DMS153 treated with DMSO at 0.1 percent for 48 hours (cell line): Measurements from ENCODE around the gene MCU.
"Not testable (repeated sequence)": the region's sequence is repeated elsewhere in the genome, so short reads cannot be mapped to it uniquely, and the experiment has no call there.

ENCODE experiments used
- DNase-seq: peaks from one replicate; lab custom pipeline; 2025; ENCODE audit not compliant: unreplicated experiment; lab: John Stamatoyannopoulos, UW

The MCU gene

GRCh38 chr10:72758930-72759329, 67.0 kb downstream of the MCU start:
- DNase-seq, result not testable (repeated sequence)

DNA sequence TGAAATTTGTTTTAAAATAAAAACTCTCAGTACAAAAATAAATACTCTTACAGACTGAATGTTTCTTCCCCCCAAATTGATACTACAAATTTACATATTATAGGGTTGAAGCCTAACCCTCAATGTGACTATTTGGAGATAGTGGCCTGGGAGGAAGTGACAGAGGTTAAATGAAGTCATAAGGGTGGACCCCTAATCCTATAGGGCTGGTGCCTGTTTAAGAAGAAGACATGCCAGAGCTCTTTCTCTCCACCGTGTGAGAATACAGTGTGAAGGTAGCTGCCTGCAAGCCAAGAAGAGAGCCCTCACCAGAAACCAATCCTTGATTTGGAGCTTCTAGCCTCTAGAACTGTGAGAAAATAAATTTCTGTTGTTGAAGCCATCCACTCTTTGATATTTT, 67.6 kb downstream of the MCU start:
- no peak for DNase-seq

DNA sequence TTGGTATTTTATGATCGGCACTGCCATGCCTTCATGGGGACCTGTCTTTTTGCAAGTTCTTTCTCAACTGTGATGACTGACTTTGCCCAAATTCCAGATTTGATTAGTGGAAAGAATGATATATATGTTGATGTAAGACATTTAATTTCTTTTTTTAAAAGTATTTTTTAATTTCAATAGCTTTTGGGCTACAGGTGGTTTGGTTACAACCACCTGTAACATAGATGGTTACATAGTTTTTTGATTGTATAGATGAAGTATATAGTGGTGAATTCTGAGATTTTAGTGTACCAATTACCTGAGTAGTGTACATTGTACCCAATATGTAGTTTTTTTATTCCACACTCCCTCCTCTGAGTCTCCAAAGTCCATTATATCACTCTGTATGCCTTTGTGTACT, 69.6 kb downstream of the MCU start:
- DNase-seq, result no peak

DNA sequence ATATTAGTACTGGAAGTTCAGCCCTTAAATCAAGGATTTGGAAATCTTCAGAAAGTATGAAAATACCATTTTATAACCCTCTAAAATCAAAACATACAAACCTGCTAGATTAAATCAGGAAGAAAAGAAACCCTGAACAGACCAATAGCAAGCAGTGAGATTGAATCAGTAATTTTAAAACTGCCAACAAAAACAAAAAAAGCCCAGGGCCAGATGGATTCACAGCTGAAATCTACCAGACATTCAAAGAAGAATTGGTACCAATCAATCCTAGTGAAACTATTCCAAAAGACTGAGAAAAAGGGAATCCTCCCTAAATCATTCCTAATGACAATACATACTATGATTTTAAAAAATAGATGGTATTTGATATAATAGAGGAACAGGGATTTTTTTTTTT, 70.1 kb downstream of the MCU start:
- no peak for DNase-seq

DNA sequence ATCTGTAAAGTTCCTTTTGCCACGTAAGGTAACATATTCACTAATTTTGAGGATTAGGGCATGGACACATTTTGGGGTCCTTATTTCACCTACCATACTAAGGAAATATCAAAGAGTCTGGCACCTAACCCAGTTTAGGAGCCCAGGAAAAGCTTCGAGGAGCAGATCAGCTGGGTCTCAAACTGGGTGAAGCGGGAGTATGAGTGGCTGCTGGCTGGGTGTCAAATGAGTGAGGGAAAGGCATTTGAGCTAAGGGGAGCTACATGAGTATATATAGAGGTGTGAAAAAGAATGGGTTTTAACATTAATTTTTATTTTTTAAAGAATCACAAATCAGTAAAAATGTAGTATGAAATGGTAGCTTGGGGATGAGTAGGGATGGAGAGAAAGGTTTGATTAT, 71.3 kb downstream of the MCU start:
- no peak for DNase-seq

- DNase-seq, result no peak
Measured at GRCh38 chr10:72764151-72764550, 72.2 kb downstream of the MCU start.

DNA sequence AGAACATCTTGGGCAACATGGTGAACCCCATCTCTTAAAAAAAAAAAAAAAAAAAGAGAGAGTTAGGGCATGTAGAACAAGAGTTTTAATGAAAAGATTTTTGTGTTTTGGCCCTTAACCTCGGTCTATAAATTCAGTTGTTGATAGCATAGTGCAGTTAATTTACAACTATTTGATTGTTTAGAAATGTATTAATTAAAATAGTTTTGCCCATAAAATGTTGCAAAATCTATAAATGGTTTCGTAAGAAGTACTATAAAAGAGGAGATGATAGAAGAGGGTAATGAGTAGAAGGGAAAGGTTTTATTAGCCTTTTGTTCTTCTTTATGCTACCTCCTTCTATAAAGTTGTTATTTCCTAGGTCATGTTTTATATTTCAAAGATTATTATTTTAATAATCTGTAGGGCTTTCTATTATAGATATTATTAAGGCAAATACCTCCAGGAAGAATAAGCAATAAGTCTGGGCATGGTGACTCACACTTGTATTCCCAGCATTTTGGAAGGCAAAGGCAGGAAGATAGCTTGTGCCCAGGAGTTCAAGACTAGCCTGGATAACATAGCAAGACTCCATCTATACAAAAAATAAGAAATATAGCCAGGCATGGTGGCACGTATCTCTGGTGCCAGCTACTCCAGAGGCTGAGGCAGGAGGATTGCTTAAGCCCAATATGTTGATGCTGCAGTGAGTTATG, 73.3 kb downstream of the MCU start:
- no peak for DNase-seq

GRCh38 chr10:72771195-72771594, 79.3 kb downstream of the MCU start:
- DNase-seq, result not testable (repeated sequence)

GRCh38 chr10:72772031-72772430, 80.1 kb downstream of the MCU start:
- DNase-seq, result no peak

DNA sequence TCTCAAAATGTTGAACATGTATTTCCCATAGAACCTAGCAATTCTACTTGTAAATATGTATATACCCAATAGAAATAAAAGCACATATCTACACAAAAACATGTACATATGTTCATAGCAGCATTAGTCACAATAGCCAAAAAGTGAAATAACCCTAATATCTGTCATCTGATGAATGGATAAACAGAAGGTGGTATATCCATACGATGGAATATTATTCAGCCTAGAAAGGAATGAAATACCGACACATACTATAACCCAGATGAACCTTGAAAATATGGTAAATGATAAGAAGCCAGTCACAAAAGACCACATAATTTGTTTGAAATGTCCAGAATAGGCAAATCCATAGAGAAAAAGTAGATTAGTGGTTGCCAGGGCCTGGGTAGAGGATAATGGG, 87.9 kb downstream of the MCU start:
- DNase-seq, result no peak

DNA sequence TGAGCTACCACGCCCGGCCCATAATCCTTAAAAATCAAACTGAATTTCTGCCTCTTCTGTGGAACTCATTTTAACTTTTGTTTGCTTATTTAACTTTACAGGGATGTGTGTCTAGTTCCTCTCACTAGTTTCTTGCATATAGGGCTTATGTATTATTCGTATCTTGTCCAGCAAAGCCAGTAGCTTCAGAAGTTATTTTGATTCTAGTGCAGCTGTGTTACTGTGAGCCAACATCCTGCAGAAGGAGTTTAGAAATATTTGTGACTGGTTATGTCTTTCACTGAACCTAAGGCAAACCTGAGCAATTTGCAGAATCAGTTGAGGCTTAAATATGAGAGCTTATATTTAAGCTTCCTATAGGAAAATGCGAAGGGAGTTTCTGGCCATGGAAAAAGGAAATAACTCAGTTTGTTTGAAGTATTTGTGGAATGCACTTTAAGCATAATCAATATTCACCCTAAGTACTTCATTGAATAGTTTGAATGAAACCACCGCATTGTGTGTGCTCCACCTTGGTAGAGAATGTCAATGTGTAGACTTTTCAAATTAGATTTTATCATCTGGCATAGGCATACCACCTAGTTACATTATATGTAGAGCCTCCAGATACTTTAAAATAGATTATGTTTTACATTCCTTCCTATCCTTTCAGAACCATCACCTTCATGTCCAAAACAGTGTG, 90.8 kb downstream of the MCU start:
- no peak for DNase-seq

DNA sequence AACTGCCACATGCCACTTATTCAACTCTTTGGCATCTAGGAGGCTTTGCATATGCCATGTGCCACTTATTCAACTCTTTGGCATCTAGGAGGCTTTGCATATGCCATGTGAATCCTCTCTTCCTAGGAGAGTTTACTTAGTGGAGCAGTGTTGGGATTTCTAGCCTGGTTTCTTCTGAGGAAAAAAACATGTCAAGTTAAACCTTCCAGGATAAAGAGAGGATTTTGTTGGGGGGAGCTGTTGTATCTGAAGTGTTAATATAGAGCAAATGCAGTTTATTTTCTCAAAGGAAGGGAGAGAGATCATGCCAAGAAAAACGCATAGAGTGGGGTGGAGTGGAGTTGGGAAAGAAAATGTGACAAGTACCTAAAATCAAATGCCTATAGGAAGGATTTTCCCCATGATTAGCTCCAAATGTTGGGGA, 91.5 kb downstream of the MCU start:
- DNase-seq, result no peak

DNA sequence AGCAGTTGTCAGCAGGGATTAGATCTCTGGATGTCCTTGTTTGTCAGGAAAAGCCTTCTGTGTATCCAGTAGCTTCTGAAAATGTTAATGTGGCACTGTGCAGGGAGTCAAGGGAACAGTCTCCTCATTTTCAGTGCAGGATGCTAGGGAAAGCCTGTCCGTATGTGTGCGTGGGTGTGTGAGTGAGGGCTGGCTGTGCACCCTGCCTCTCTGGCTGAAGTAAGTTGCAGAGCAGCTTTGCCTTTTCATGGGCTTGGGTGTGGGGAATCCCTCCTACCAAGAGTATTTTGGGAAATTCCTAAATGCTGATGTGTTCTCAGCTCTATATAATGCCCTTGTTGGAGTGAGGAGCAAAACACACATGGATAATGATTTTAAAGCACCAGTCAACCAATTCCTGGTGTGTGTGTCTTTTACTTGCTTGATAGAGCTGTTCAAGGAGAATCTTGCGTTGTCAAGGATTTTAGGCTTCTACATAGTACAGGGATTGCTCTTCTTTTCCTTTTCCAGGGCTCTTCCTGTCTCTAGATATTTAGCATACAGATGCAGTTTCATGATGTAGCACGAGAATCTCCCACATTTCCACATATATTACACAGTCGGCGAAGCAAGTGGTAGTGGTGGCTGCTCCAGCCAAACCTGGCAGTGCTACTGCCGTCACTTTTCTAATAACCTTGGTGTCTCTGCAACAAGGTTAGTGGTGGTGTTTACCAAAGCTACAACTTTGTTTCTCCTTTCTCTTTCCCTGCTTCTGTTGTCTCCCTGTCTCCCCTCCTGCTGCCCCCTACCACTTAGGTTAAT, 92.8 kb downstream of the MCU start:
- no peak for DNase-seq

- DNase-seq, result no peak
Measured at GRCh38 chr10:72785409-72785808, 93.5 kb downstream of the MCU start.

DNA sequence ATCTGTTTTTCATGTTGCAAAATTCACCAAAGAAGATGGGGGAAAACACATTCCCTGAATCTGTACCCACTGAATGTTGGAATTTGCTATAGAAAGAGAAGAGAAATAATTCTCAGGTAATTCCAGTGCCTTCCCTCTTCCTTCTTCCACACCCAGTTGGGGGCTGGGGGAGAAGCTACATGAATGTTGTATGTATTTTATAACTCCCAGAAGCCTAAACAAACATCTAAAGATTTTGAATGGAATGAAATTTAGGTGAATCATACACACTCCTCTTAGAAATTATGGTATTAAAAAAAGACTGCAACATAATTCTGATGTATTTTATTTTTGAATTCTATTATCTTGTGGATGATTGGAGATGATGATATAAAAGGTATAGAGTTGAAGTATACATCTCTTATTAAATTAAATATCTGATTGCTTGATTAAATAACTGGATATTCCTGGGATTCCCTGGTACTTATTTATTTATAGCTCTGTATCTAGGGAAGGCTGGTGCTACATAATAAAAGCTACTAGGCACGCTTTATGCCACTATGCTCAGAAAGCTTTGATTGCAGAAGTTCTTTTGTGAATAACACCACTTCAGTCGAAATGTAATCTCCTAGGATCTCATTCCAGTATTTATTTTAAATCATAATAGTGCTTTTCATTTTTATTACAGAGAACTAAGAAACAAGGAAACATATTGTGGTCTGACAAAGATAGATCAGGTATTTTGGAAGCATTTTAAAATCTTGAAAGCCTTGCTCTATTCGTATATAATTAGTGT, 98.5 kb downstream of the MCU start:
- DNase-seq, result peak; percentile 34

GRCh38 chr10:72792288-72792687, 100.3 kb downstream of the MCU start:
- DNase-seq, result no peak

DNA sequence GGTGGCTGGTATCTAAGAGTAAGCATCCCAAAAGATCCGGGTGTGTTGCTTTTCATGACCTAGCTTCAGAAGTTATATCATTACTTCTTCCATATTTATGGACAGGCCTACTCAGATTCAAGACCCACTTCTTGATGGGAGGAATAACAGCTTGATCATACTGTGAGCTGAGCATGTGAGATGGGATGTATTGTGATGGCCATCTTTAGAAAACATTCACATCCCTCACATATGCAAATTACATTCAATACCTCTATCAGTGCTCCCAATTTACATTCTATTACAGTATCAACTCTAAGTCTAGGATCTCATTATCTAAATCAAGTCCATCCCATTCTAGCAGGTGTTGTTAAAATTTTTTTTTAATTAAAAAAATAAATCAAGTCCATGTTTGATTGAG, 101.8 kb downstream of the MCU start:
- DNase-seq, result no peak

GRCh38 chr10:72794260-72794659, 102.3 kb downstream of the MCU start:
- no peak for DNase-seq

DNA sequence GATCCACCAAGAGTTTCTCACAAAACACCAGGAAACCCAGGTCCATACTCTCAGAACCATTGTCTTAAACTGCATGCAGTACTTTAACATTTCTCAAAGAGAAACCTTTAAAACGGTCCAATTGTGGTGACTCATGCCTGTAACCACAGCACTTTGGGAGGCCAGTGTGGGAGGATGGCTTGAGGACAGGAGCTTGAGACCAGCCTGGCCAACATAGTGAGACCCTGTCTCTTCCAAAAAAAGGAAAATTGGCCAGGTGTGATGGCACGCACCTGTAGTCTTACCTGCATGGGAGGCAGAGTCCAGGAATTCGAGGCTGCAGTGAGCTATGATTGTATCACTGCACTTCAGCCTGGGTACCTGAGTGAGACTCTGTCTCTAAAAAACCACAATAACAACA, 104.1 kb downstream of the MCU start:
- DNase-seq, result no peak

DNA sequence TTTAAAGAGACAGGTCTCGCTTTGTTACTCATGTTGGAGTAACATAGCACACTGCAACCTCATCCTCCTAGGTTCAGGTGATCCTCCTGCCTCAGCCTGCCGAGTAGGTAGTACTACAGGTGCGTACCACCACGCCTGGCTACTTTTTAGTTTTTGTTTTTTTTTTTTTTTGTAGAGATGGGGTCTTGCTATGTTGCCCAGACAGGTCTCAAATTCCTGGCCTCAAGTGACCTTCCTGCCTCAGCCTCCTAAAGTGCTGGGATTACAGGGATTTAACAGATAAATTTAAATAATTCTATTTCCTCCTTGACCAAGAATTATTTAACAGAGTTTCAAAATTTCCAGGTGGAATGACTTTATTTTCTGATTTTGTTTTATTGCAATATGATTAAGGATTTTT, 104.6 kb downstream of the MCU start:
- no peak for DNase-seq

GRCh38 chr10:72800000-72800740, 108.2 kb downstream of the MCU start:
- DNase-seq, result peak; percentile 84
